Measurements from ENCODE around the gene EHD4.

EHD4 gene

GRCh38 chr15:41915255-41915994 lies 56.9 kb downstream of the EHD4 start:
- FAIRE-seq: no peak

GRCh38 chr15:41914411-41914810 lies 57.9 kb downstream of the EHD4 start:
- FAIRE-seq: no peak

GRCh38 chr15:41913256-41913655 lies 59.1 kb downstream of the EHD4 start:
- no peak for FAIRE-seq

- no peak for FAIRE-seq
Measured at GRCh38 chr15:41911691-41912345, 60.5 kb downstream of the EHD4 start.

DNA sequence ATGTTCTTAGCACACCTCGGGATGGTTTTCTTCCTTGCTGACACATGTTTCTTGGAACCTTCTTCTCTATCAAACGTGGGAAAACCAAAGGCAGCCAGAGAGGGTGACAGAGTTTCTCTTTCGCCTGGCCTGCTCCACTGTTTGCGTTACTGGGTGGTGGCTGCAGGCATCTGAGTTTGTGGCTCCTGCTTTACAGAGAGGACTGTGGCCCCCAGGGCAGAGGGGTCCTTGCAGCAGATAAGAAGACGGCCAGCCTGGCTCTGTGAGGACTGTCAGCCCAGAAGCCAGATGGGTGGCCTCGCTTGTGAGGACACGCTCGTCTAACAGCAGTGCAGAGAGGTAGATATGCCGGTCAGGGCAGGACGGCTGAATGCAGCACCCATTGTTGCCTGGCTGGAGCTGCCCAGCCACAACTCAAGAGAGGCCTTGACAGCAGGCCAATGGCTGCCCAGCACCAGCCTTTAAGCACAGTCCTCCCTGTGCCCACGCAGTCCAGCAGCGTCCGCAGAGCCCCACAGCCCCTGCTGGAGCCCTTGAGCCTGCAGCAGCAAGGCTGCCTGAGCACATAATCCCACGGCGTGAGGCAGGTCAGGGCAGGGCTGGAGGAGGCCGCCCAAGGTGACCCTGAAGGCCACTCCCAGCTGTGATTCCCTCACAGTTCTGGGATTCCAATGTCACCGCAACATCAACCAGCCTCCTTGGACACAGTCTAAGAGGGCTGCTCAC lies 63.5 kb downstream of the EHD4 start:
- no peak for FAIRE-seq

- FAIRE-seq: no peak
Measured at GRCh38 chr15:41907141-41907540, 65.2 kb downstream of the EHD4 start.

GRCh38 chr15:41906608-41907007 lies 65.7 kb downstream of the EHD4 start:
- FAIRE-seq: no peak

GRCh38 chr15:41905036-41905793 lies 67.1 kb downstream of the EHD4 start:
- no peak for FAIRE-seq

DNA sequence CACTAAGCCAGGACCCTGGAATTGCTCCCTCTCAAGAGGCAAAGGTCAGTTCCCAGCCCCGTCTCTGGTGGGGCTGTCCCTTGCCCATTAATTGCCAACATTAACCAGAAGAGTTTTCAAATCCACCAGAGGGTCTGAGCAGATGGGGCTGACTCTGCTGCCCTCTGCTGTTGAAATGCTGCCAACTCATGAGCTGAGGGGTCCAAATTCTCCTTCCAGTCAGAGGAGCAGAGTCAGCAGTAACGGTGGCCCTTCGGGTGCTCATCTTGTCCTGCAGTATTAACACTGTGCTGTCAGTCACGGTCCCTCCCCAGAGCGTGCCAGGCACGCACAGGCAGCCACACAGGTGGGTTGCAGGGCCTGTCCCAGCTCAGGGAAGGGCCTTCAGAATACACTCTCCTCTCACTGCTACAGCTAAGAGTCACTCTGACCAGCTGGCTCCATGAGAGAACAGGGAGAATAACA lies 67.8 kb downstream of the EHD4 start:
- no peak for FAIRE-seq

DNA sequence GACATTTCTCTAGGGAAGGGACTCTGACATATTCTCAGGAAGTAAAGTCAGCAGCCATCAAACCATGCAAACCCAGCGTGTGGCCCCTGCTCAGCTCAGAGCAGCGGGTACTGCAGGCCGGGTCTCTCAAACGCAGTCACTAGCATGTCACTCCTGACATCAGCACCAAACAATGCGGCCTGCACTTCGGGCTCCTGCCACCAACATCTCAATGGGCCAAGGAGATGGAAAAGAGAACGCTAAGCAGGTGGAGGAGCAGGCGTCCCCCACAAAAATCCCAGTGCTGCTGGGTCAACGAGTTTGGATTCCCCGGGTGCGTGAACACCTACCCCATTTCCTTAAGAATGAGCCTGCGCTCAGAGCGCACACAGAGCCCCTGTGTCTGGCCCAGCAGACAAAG lies 68.6 kb downstream of the EHD4 start:
- no peak for FAIRE-seq

DNA sequence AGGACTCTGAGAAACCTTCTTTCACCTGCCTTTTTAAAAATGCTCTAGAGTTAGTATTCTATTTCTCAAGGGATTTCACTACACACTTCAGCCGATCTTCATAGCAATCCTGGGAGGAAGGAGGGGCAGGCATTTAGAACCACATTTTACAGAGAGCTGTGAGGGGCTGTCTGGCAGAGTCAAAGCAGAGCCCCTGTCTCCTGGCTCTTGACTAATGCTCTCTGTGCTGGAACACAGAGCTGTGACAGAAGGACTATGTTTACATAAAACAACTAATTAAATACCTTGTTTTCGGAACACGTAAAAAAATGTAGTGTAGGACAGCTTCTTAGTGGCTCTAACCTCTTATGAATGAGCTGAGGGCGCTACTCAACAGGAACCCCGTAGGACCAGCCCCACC lies 70.9 kb downstream of the EHD4 start:
- FAIRE-seq: no peak

GRCh38 chr15:41900526-41901380 lies 71.6 kb downstream of the EHD4 start:
- FAIRE-seq: no peak

DNA sequence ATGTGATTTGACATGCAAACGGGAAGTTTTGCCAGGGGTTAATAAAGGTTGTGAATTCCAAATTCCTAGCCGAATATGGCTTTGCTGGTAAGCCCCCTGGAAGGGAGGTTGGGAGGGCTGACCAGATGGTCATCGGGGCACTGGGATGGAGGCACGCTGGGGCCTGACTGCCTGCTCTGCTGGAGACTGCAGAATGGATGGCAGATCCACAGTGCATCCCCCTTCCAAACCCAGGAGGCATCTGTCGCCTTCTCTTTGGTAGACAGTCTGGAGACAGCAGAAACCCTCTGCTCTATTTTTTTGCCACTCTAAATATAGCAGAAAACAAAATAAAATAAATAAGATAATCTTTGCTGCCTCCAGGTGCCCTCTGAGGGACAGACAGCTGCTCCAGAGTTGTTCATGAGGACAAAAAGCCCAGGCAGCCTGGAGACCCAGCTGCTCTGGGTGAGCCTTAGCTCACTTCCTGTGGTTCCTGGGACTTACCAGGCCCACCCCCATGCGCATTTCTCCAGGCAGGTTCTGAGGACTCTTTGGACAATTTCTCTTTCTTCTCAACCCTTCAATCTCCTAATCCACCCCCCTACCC lies 72.4 kb downstream of the EHD4 start:
- FAIRE-seq: no peak

- no peak for FAIRE-seq
Measured at GRCh38 chr15:41897363-41897799, 75.0 kb downstream of the EHD4 start.

DNA sequence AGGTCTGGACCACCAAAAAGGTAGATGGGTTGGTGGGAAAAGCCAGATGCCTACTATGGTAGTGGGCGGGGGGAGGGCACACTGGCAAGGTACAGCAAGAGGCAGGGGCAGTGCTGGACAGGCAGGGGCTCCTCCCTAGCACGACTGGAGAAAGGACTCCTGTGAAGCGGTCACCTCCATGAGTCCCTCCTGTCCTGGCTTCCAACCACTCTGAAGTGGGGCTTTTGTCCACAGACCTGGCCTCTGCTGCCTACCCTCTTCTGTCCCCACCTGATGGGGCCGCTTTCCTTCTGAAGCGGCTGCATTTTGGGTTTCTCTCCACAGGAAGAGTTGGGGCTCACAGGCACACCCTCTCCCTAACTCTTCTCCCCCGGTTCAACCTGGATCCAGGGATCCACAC lies 75.8 kb downstream of the EHD4 start:
- FAIRE-seq: no peak

GRCh38 chr15:41895957-41896356 lies 76.4 kb downstream of the EHD4 start:
- FAIRE-seq: no peak

GRCh38 chr15:41895491-41895890 lies 76.9 kb downstream of the EHD4 start:
- no peak for FAIRE-seq

DNA sequence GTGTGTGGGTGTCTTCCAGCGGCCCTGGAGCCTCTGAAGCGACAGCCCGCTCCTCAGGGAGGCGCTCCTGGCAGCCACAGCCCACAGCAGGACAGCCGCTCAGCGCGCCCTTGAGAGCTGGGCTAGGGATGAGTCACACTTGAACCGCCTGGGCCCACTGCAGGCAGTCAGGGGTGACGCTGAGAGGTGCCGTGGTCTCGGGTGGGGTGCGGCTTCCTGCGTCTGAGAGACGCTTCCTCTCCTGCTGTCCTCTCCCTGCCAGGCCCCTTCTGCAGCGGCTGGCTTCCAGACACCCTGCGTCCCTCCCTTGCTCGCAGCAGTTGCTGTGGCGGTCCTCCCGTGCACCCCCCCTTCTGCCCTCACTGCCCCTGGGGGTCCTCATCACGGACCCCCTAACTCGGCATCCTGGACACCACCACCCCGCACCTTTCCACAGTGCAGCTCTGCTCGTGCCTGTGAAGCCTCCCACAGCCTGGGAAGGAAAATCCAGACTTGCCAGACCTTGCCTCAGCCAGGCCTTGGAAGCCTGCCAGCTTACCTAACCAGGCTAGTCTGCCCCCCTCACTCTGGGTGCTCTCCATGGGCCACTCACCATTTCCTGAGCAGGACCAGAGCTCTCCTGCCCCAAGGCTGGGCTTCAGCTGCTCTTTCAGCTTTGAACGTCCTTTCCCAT lies 77.4 kb downstream of the EHD4 start:
- no peak for FAIRE-seq

- no peak for FAIRE-seq
Measured at GRCh38 chr15:41894251-41894790, 78.0 kb downstream of the EHD4 start.

DNA sequence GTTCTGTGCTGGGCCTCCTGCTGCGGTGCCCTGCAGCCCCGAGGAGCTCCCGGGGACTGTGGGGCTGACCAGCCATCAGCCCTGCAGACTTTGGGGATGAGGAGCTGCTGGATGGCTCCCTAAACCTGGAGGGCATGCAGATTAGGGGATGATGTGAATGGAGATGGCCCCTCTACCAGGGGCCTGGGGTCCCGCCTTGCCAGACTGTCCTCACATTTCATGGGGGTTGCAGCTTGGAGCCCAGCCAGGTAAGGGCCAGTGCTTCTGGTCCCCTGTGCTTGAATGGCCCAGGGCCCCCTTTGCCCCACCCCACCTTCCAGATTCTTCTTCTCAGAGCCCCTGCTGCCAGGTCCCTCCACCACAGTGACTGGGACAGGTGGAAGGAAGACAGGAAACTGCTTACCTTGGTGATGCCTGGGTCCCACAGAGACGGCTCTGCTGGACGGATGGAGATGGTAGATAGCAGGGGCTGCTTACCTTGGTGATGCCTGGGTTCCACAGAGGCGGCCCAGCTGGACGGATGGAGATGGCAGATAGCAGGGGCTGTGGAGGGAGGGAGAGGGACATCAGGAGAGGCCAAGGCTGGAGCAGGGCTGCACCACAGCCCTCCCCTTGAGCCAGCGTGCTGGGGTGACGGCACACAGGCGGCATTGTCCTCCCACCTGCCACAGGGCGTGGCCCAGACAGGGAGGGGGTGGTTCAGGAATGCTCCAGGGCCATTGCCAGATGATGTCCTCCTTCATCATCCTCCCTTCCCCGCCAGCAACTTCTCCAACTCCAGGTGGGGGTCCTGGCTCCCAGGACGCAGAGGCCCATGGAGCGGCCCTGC lies 78.7 kb downstream of the EHD4 start, which contains the start of gene SPTBN5:
Gene SPTBN5, minus strand, starts transcription at position 632 of the 829 bp plus-strand sequence. Its CDS starts 556 bp downstream, at position 76.
- no peak for FAIRE-seq
